ENCODE results near the gene RPS3A.

DNA sequence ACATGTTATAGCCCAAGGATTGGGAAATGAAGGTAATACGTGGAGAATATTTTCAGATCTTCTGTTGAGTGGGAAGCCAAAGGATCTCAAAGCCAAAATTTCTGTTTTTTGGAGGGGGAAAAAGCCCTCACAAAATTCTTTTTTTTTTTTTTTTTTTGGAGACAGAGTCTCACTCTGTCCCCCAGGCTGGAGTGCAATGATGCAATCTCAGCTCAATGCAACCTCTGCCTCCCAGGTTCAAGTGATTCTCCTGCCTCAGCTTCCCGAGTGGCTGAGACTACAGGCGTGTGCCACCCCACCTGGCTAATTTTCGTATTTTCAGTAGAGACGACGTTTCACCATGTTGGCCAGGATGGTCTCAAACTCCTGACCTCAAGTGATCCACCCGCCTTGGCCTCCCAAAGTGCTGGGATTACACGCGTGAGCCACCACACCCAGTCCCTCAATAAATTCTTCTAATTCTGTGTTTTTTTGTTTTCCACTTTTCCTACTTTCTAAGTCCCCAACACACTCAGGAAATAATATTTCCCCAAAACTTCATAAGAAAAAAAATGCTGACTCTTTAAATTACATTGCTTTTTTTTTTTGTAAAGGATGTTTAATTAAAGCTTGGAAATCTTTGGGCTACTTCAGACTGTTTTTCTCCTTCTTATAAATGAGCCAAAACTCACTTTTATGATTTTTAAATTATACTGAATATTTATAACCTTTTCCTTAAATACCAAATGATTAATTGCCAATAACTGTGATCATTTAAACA is 51.6 kb downstream of the RPS3A start:
- TF ChIP-seq ZNF175 (tag by site-specific recombination; IDR thresholded peaks at IDR 0.05) = no peak
- TF ChIP-seq CTCF (tag by site-specific recombination; IDR thresholded peaks at IDR 0.05) = no peak
- no peak for TF ChIP-seq ZNF629 (tag by site-specific recombination; IDR thresholded peaks at IDR 0.05)
- TF ChIP-seq REST (tag by site-specific recombination; IDR thresholded peaks at IDR 0.05) = no peak
- TF ChIP-seq, protein P1, sequence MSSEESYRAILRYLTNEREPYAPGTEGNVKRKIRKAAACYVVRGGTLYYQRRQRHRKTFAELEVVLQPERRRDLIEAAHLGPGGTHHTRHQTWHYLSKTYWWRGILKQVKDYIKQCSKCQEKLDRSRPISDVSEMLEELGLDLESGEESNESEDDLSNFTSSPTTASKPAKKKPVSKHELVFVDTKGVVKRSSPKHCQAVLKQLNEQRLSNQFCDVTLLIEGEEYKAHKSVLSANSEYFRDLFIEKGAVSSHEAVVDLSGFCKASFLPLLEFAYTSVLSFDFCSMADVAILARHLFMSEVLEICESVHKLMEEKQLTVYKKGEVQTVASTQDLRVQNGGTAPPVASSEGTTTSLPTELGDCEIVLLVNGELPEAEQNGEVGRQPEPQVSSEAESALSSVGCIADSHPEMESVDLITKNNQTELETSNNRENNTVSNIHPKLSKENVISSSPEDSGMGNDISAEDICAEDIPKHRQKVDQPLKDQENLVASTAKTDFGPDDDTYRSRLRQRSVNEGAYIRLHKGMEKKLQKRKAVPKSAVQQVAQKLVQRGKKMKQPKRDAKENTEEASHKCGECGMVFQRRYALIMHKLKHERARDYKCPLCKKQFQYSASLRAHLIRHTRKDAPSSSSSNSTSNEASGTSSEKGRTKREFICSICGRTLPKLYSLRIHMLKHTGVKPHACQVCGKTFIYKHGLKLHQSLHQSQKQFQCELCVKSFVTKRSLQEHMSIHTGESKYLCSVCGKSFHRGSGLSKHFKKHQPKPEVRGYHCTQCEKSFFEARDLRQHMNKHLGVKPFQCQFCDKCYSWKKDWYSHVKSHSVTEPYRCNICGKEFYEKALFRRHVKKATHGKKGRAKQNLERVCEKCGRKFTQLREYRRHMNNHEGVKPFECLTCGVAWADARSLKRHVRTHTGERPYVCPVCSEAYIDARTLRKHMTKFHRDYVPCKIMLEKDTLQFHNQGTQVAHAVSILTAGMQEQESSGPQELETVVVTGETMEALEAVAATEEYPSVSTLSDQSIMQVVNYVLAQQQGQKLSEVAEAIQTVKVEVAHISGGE (tag by site-specific recombination; conservative IDR thresholded peaks at IDR 0.05; ENCODE audit: low read depth) = no peak
- no peak for TF ChIP-seq PRDM1 (tag by site-specific recombination; IDR thresholded peaks at IDR 0.05)

Measured in HEK293 (cell line).